Caki2 (cell line): ENCODE results near the gene PILRA. TPM values are rescaled to one million over a fixed set of nuclear protein-coding genes. Genes with fewer than 3 reads are reported as not detected.
"Not testable (repeated sequence)": the region's sequence is repeated elsewhere in the genome, so short reads cannot be mapped to it uniquely, and the experiment has no call there.

Experiments
- DNase-seq: peaks from one replicate; pipeline ENCODE4 v3.0.0-alpha.2; 2015; ENCODE audit warnings: low read depth
- in situ Hi-C: cut with HindIII; loops from 2 replicates; pipeline ENCODE4 v1.10.0; 2016; ENCODE audit warnings: low sequenced_read_pairs, low pct_unique_long_range_greater_than_20kb, mixed read lengths
- total RNA-seq: library from RNA; depleted of rRNA; stranded (reverse); fragments of >200 nt; shearing (Covaris generic); gene quantifications from 2 replicates; pipeline ENCODE4 v1.2.3, GENCODE V29; 2014; ENCODE audit warnings: low replicate concordance; rRNA removed

Gene PILRA
- total RNA-seq, result 0.41 and 0.91 TPM in 2 replicates

GRCh38 chr7:100373261-100373831, at the start of gene PILRA:
Gene PILRA (plus strand): TSS chr7:100373487. CDS start chr7:100373657, 170 bp downstream.
- DNase-seq, result no peak
- in situ Hi-C loops, result no loop called here

- DNase-seq, in situ Hi-C loops: not testable (repeated sequence)
These were observed 49.1 kb upstream of the PILRA start for GRCh38 chr7:100324194-100324593.

GRCh38 chr7:100325671-100326070, 47.6 kb upstream of the PILRA start:
- in situ Hi-C loops, DNase-seq: not testable (repeated sequence)

- DNase-seq, in situ Hi-C loops: not testable (repeated sequence)
These were observed 46.4 kb upstream of the PILRA start for GRCh38 chr7:100326914-100327313.

- peak; percentile 98 for DNase-seq
- in situ Hi-C loops, result not testable (repeated sequence)
These were observed 37.5 kb upstream of the PILRA start for GRCh38 chr7:100335566-100336466.

GRCh38 chr7:100338083-100338696, 35.1 kb upstream of the PILRA start:
- DNase-seq, result peak; percentile 91
- in situ Hi-C loops, result not testable (repeated sequence)

- peak; percentile 42 for DNase-seq
- in situ Hi-C loops, result not testable (repeated sequence)
These were observed 32.0 kb upstream of the PILRA start for GRCh38 chr7:100341286-100341685.

- DNase-seq, result no peak
- in situ Hi-C loops, result no loop called here
These were observed 30.5 kb upstream of the PILRA start for GRCh38 chr7:100342765-100343164.

GRCh38 chr7:100344124-100344559, 29.1 kb upstream of the PILRA start:
- in situ Hi-C loops, DNase-seq: not testable (repeated sequence)

- peak; percentile 89 for DNase-seq
- in situ Hi-C loops, result not testable (repeated sequence)
These were observed 28.6 kb upstream of the PILRA start for GRCh38 chr7:100344560-100345287.

GRCh38 chr7:100345288-100345672, 28.0 kb upstream of the PILRA start:
- peak; percentile 35 for DNase-seq
- in situ Hi-C loops, result not testable (repeated sequence)

- in situ Hi-C loops, result no loop called here
- DNase-seq, result no peak
These were observed 26.4 kb upstream of the PILRA start for GRCh38 chr7:100346921-100347320.

- in situ Hi-C loops, result no loop called here
- DNase-seq, result no peak
These were observed 24.5 kb upstream of the PILRA start for GRCh38 chr7:100348805-100349204.

GRCh38 chr7:100349757-100350156, 23.5 kb upstream of the PILRA start:
- in situ Hi-C loops, result no loop called here
- DNase-seq, result no peak

- in situ Hi-C loops, result no loop called here
- no peak for DNase-seq
These were observed 21.6 kb upstream of the PILRA start for GRCh38 chr7:100351657-100352058.

GRCh38 chr7:100352230-100352781, 21.0 kb upstream of the PILRA start:
- in situ Hi-C loops, DNase-seq: not testable (repeated sequence)

GRCh38 chr7:100352984-100353684, 20.2 kb upstream of the PILRA start:
- in situ Hi-C loops, result no loop called here
- no peak for DNase-seq
